RWPE2 (cell line): ENCODE data around the gene BCL3.

Experiments
- ATAC-seq: fragments of 200-7000 bp; cut with Tn5 transposase; 3 replicates; pipeline ENCODE4 v1.9.1; 2021; ENCODE audit warnings: low read depth
- DNase-seq: peaks from one replicate; pipeline ENCODE4 v3.0.0-alpha.2; 2020; ENCODE audit warnings: low spot score
- H3K27ac ChIP-seq: fragments of 450-650 bp; 2 replicates; pipeline ENCODE4 v1.5.1; 2017; ENCODE audit warnings: mild to moderate bottlenecking; ENCODE audit not compliant: poor library complexity, severe bottlenecking
- H3K27me3 ChIP-seq: fragments of 250-450 bp; sonication (Bioruptor Pico); 2 replicates; pipeline ENCODE4 v1.5.1; 2021; ENCODE audit warnings: mild to moderate bottlenecking, moderate library complexity; ENCODE audit not compliant: insufficient read depth, poor library complexity, severe bottlenecking
- H3K36me3 ChIP-seq: fragments of 250-450 bp; sonication (Bioruptor Pico); 2 replicates; pipeline ENCODE4 v1.5.1; 2020; ENCODE audit warnings: low read depth, mild to moderate bottlenecking, moderate library complexity
- H3K4me1 ChIP-seq: fragments of 250-450 bp; sonication (Bioruptor Pico); 2 replicates; pipeline ENCODE4 v1.5.1; 2021; ENCODE audit warnings: mild to moderate bottlenecking, moderate library complexity; ENCODE audit not compliant: insufficient read depth, poor library complexity, severe bottlenecking
- H3K4me3 ChIP-seq: fragments of 250-450 bp; sonication (Bioruptor Pico); 2 replicates; pipeline ENCODE4 v1.5.1; 2021; ENCODE audit warnings: mild to moderate bottlenecking, moderate library complexity; ENCODE audit not compliant: severe bottlenecking
- H3K9me3 ChIP-seq: fragments of 250-450 bp; sonication (Bioruptor Pico); 2 replicates; pipeline ENCODE4 v1.5.1; 2021; ENCODE audit warnings: mild to moderate bottlenecking, moderate library complexity; ENCODE audit not compliant: severe bottlenecking
- TF ChIP-seq, protein P1 (sequence below): fragments of 450-650 bp; IDR thresholded peaks from one replicate; pipeline ENCODE4 v1.5.1; 2017; ENCODE audit warnings: mild to moderate bottlenecking, moderate library complexity; ENCODE audit not compliant: poor library complexity, severe bottlenecking

Gene BCL3

DNA sequence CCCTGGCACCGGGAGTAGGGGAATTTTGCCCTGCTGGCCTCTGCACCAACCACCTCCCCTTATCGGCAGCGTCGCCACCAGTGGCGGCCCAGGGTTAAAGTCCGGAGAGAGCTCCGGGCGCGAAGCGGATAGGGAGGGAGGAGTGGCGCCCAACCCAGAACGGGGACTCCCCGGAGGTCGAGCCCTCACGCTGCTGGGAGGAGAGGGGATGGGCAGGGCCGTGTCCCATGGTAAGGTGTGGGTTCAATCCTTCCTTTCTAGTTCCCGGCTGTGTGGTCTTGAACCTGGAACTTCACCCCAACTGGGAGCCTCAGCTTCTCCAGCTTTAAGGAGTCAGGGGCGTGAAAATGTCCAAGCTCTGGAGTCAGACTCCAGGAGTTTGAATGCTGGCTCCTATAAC lies 23.3 kb upstream of the BCL3 start:
- TF ChIP-seq, protein P1, sequence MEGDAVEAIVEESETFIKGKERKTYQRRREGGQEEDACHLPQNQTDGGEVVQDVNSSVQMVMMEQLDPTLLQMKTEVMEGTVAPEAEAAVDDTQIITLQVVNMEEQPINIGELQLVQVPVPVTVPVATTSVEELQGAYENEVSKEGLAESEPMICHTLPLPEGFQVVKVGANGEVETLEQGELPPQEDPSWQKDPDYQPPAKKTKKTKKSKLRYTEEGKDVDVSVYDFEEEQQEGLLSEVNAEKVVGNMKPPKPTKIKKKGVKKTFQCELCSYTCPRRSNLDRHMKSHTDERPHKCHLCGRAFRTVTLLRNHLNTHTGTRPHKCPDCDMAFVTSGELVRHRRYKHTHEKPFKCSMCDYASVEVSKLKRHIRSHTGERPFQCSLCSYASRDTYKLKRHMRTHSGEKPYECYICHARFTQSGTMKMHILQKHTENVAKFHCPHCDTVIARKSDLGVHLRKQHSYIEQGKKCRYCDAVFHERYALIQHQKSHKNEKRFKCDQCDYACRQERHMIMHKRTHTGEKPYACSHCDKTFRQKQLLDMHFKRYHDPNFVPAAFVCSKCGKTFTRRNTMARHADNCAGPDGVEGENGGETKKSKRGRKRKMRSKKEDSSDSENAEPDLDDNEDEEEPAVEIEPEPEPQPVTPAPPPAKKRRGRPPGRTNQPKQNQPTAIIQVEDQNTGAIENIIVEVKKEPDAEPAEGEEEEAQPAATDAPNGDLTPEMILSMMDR, result no peak
- Histone ChIP-seq H3K27me3 (no peaks in the 10 kb centered on the region), H3K27ac (no peak overlapping the region), H3K36me3 (no peaks in the 10 kb centered on the region), H3K4me3 (no peak overlapping the region), H3K4me1 (peaks cover 10% of the 10 kb centered on the region), H3K9me3 (no peaks in the 10 kb centered on the region)
- ATAC-seq (no peak), DNase-seq (no peak)

DNA sequence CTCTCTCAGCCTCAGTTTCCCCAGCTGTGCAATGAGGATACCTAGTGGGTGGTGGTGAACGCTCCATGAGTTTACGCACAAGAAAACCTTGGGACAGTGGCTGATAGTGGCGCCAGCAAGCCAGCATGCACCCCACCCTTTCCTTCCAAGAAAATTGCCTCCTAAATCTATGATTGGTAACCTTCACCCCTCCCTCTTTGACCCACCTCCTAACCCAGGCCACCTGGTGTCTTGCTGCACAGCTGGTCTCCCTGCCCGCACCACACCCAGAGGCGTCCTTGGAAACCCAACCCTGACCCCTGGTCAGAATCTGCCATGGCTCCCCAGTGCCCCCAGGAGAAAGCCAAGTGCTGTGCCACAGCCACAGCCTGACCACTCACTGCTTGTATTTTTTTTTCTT lies 22.8 kb upstream of the BCL3 start:
- Histone ChIP-seq H3K27me3 (no peaks in the 10 kb centered on the region), H3K4me3 (no peak overlapping the region), H3K27ac (no peak overlapping the region), H3K9me3 (no peaks in the 10 kb centered on the region), H3K4me1 (peaks cover 10% of the 10 kb centered on the region), H3K36me3 (no peaks in the 10 kb centered on the region)
- TF ChIP-seq, protein P1, result no peak
- ATAC-seq (no peak), DNase-seq (no peak)

DNA sequence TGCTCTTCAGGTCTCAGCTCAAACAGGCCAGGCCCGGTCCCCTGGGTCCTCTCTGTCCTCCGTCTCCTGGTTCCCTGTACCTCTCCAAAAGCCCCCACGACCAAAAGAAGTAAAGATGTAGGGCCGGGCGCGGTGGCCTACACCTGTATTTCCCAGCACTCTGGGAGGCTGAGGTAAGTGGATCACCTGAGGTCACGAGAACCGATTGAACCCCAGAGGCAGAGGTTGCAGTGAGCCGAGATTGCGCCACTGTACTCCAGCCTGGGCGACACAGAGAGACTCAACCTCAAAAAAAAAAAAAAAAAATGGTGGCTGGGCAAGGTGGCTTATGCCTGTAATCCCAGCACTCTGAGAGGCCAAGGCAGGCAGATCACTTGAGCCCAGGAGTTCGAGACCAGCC lies 22.0 kb upstream of the BCL3 start:
- ATAC-seq, result no peak
- Histone ChIP-seq H3K4me3 (no peak overlapping the region), H3K27ac (no peak overlapping the region), H3K9me3 (no peaks in the 10 kb centered on the region), H3K36me3 (no peaks in the 10 kb centered on the region), H3K27me3 (no peaks in the 10 kb centered on the region), H3K4me1 (peaks cover 10% of the 10 kb centered on the region)
- TF ChIP-seq, protein P1, result no peak
- DNase-seq, result no peak

DNA sequence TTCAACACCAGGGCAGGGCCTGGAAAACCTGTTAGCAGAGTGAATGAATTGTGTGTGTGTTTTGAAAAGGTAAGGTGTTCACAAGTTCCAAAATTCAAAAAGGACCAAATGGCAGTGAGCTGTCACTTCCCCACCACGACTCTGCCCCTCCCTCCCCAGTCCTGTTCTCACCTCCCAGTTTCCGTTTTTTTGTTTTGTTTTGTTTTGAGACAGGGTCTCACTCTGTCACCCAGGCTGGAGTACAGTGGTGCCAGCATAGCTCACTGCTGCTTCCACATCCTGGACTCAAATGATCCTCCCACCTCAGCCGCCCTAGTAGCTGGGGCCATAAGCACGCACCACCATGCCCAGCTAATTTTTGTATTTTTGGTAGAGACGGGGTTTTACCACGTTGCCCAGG lies 20.3 kb upstream of the BCL3 start:
- H3K4me3 ChIP-seq, result no peak overlapping the region
- DNase-seq (no peak), ATAC-seq (no peak)
- H3K9me3 ChIP-seq, result no peaks in the 10 kb centered on the region
- TF ChIP-seq, protein P1, result no peak
- no peaks in the 10 kb centered on the region for H3K27me3 ChIP-seq
- H3K4me1 ChIP-seq, result peaks cover 10% of the 10 kb centered on the region
- no peak overlapping the region for H3K27ac ChIP-seq
- H3K36me3 ChIP-seq, result no peaks in the 10 kb centered on the region

DNA sequence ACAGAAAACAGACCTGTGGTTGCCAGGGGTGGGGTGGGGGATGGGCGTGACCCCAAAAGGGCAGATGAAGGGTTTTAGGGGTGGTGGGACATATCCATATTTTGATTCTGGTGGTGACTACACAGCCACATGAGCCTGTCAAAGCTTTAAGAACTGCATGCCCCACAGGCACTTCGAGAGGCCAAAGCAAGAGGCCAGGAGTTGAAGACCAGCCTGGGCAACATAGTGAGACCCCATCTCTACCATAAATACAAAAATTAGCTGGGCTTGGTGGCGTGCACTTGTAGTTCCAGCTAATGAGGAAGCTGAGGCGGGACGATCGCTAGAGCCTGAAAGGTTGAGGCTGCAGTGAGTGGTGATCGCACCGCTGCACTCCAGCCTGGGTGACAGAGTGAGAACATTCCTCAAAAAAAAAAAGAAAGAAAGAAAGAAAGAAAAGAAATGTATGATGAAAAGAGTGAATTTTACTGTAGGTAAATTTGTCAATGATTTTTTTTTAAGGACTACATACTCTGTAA lies 18.9 kb upstream of the BCL3 start:
- Histone ChIP-seq H3K4me1 (peaks cover 3% of the 10 kb centered on the region), H3K27me3 (no peaks in the 10 kb centered on the region), H3K9me3 (no peaks in the 10 kb centered on the region), H3K36me3 (no peaks in the 10 kb centered on the region), H3K27ac (no peak overlapping the region), H3K4me3 (no peak overlapping the region)
- DNase-seq (no peak), ATAC-seq (no peak)
- TF ChIP-seq, protein P1, result no peak
